T-helper 1 cell treated with Interleukin-12 subunit alpha and Interleukin-12 subunit beta and Interleukin-4 antibody, amounts not matched to agents 30 μg/mL and 1 μg/mL, for 36 hours (primary cell): ENCODE data around the gene ARRB1.

Source experiments
- H3K27ac Mint-ChIP-seq: one replicate; pipeline ENCODE4 v1.8.0; 2021; ENCODE audit warnings: mild to moderate bottlenecking, mixed read lengths
- H3K27me3 Mint-ChIP-seq: one replicate; pipeline ENCODE4 v1.8.0; 2021; ENCODE audit warnings: low read depth, mixed read lengths
- H3K36me3 Mint-ChIP-seq: one replicate; pipeline ENCODE4 v1.8.0; 2021; ENCODE audit warnings: low read depth, mixed read lengths
- H3K4me1 Mint-ChIP-seq: one replicate; pipeline ENCODE4 v1.8.0; 2021; ENCODE audit warnings: low read depth, mixed read lengths
- H3K4me3 Mint-ChIP-seq: one replicate; pipeline ENCODE4 v1.8.0; 2021; ENCODE audit warnings: mild to moderate bottlenecking, moderate library complexity, mixed read lengths
- H3K9me3 Mint-ChIP-seq: one replicate; pipeline ENCODE4 v1.8.0; 2021; ENCODE audit warnings: mixed read lengths

Gene ARRB1

DNA sequence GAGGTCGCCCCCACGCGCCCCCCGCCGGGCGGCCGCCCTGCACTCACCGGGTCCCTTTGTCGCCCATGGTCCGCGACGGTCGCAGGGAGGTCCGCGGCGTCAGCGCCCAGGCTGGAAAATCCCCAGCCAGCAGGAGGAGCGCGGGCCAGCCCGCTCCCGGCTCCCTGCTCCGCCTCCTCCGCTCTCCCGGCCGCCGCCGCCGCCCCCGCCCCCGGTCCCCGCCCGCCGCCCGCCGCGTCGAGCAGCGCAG, at the start of gene ARRB1:
Gene ARRB1, minus strand, starts transcription at position 121 of the 250 bp plus-strand sequence. Its CDS starts 54 bp downstream, at position 67.
- peaks cover 9% of the 10 kb centered on the region for H3K36me3 Mint-ChIP-seq
- H3K27me3 Mint-ChIP-seq: peaks cover 1% of the 10 kb centered on the region
- H3K4me3 Mint-ChIP-seq: peak within 1 kb of the TSS; percentile 88
- H3K9me3 Mint-ChIP-seq: no peaks in the 10 kb centered on the region
- peak within 1 kb of the TSS; percentile 90 for H3K27ac Mint-ChIP-seq
- H3K4me1 Mint-ChIP-seq: peaks cover 44% of the 10 kb centered on the region

DNA sequence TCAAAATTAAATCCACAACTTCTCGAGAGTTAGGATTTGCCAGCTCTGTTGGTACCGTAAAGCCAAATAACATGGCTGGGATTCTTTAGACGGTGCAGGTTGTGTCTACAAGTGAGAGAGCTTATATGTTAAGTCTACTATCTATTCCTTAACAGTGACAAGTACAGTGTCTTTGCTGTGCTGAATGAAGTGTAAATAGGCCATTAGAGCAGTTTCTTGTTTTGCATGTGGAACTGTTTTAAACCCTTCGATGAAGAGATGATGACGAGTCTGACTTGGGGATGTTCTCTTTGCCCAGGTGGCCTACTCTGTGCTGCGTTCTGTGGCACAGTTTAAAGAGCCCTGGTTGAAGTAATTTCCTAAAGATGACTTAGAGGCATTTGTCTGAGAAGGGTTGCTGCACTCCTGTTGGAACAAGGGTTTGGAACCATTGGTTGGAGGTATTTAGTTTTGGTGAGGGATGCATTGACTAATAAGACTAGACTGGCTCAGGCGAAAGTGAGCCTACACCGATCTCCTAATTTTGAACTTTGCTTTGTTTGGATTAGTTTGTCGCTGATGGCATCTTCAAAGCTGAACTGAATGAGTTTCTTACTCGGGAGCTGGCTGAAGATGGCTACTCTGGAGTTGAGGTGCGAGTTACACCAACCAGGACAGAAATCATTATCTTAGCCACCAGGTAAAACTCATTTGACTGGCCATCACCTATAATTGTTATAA, 48.8 kb upstream of the ARRB1 start:
- Mint-ChIP-seq H3K9me3 (no peaks in the 10 kb centered on the region), H3K4me3 (peak overlapping the region; percentile 99), H3K27ac (peak overlapping the region; percentile 99), H3K4me1 (peaks cover 42% of the 10 kb centered on the region), H3K27me3 (peaks cover 3% of the 10 kb centered on the region), H3K36me3 (peaks cover 54% of the 10 kb centered on the region)

- peaks cover 3% of the 10 kb centered on the region for H3K27me3 Mint-ChIP-seq
- peak within 1 kb of the TSS; percentile 99 for H3K27ac Mint-ChIP-seq
- peaks cover 42% of the 10 kb centered on the region for H3K4me1 Mint-ChIP-seq
- H3K4me3 Mint-ChIP-seq: peak within 1 kb of the TSS; percentile 99
- no peaks in the 10 kb centered on the region for H3K9me3 Mint-ChIP-seq
- H3K36me3 Mint-ChIP-seq: peaks cover 51% of the 10 kb centered on the region
Measured at GRCh38 chr11:75399344-75400145, 48.1 kb upstream of the ARRB1 start, which contains the start of gene RPS3. Gene RPS3, plus strand, starts transcription at chr11:75399518. Its CDS starts 30 bp downstream, at chr11:75399548.

- Mint-ChIP-seq H3K4me3 (peak overlapping the region; percentile 99), H3K36me3 (peaks cover 44% of the 10 kb centered on the region), H3K27me3 (peaks cover 3% of the 10 kb centered on the region), H3K9me3 (no peaks in the 10 kb centered on the region), H3K27ac (no peak overlapping the region), H3K4me1 (peaks cover 38% of the 10 kb centered on the region)
Measured at GRCh38 chr11:75398906-75399305, 47.4 kb upstream of the ARRB1 start.

DNA sequence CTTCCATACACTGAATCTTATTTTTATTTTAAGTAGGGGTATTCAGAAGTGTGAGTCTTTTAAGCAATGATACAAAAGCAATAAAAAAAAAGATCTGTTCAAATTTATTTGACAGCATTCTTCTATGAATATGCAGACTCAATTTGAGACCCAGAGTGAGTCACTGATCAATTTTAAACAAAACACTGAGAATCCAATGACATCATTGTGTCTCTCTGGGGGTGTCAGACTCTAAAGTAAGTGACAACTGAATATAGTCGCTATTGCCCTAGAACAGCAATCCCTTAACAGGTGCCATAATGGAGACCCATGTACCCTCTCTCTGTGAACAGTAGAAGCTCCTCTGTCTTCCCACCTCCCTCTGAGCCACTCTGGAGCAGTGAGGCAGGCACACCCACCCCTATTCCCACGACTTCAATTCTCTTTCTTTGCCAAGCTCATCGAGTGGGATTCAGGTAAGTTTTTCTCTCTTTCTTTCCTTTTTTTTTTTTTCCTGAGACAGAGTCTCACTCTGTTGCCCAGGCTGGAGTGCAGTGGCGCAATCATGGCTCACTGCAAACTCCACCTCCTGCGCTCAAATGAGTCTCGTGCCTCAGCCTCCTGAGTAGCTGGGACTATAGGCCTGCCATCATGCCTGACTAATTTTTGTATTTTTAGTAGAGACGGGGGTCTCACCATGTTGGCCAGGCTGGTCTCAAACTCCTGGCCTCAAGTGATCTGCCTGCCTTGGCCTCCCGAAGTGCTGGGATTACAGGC, 42.8 kb upstream of the ARRB1 start:
- H3K36me3 Mint-ChIP-seq: peaks cover under 1% of the 10 kb centered on the region
- H3K9me3 Mint-ChIP-seq: no peaks in the 10 kb centered on the region
- no peak overlapping the region for H3K4me3 Mint-ChIP-seq
- H3K4me1 Mint-ChIP-seq: peaks cover 5% of the 10 kb centered on the region
- no peak overlapping the region for H3K27ac Mint-ChIP-seq
- peaks cover 16% of the 10 kb centered on the region for H3K27me3 Mint-ChIP-seq

DNA sequence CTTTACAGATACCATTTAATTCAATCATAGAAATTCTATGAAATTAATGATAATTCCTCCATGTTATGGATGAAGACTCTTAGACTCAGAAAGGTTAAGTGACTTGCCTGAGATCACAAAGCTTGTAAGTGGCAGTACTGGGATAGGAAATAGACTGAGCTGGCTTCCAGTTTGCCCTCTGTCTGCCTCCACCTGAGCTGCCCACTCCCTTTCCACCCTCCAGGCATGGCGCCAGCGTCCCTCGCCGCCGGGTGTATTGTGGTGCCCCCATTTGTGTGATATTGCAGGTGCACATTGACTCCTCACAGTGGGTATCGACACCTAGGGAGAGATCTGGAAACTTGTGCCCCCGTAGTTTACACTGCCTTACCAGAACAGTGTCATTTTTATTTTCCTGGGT, 38.5 kb upstream of the ARRB1 start:
- Mint-ChIP-seq H3K27me3 (peaks cover 19% of the 10 kb centered on the region), H3K9me3 (no peaks in the 10 kb centered on the region), H3K4me3 (no peak overlapping the region), H3K4me1 (no peaks in the 10 kb centered on the region), H3K27ac (no peak overlapping the region), H3K36me3 (no peaks in the 10 kb centered on the region)

DNA sequence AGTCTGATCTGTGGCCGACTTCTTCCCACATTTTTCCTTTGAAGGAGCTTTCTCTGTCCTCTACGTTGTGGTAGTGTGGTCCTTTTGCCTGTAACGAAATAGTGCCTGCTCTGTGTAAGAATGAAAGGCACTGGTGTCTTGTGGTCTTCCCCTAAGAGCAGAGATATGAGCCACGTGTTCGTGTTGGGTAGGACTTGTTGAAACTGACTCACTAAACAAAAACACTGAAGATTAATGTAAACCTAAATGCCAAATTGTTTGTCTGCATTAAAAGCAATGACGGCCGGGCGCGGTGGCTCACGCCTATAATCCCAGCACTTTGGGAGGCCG, 37.8 kb upstream of the ARRB1 start:
- H3K36me3 Mint-ChIP-seq: no peaks in the 10 kb centered on the region
- no peak overlapping the region for H3K4me3 Mint-ChIP-seq
- no peak overlapping the region for H3K27ac Mint-ChIP-seq
- H3K27me3 Mint-ChIP-seq: peaks cover 19% of the 10 kb centered on the region
- H3K4me1 Mint-ChIP-seq: peaks cover 4% of the 10 kb centered on the region
- no peaks in the 10 kb centered on the region for H3K9me3 Mint-ChIP-seq

- Mint-ChIP-seq H3K4me3 (no peak overlapping the region), H3K36me3 (no peaks in the 10 kb centered on the region), H3K27ac (no peak overlapping the region), H3K9me3 (no peaks in the 10 kb centered on the region), H3K27me3 (peaks cover 19% of the 10 kb centered on the region), H3K4me1 (peaks cover 7% of the 10 kb centered on the region)
Measured at GRCh38 chr11:75388386-75389275, 37.2 kb upstream of the ARRB1 start.

DNA sequence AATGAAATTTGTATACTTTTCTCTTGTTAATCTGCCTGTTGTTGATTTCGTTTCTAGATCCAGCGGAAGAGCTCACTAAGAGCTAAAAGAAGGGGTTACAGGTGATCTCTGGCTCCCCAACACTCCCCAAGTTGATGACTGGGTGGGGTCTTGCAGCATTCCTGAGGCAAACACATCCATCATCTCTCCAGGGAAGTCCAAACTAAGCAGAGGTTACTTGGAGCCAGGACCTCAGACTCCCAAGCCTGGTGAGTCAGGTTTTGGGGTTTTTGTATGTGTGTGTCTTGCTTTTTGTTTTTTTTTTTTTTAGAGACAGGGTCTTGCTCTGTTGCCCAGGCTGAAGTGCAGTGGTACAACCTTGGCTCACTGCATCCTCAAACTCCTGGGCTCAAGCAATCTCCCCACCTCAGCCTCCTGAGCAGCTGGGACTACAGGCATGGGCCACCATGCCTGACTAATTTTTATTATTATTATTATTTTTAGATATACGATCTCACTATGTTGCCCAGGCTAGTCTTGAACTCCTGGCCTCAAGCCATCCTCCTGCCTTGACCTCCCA, 36.4 kb upstream of the ARRB1 start:
- Mint-ChIP-seq H3K27ac (no peak overlapping the region), H3K4me1 (peaks cover 14% of the 10 kb centered on the region), H3K4me3 (no peak overlapping the region), H3K9me3 (no peaks in the 10 kb centered on the region), H3K27me3 (peaks cover 19% of the 10 kb centered on the region), H3K36me3 (no peaks in the 10 kb centered on the region)

GRCh38 chr11:75386942-75387630, 35.6 kb upstream of the ARRB1 start:
- no peak overlapping the region for H3K27ac Mint-ChIP-seq
- peaks cover 19% of the 10 kb centered on the region for H3K27me3 Mint-ChIP-seq
- no peaks in the 10 kb centered on the region for H3K9me3 Mint-ChIP-seq

DNA sequence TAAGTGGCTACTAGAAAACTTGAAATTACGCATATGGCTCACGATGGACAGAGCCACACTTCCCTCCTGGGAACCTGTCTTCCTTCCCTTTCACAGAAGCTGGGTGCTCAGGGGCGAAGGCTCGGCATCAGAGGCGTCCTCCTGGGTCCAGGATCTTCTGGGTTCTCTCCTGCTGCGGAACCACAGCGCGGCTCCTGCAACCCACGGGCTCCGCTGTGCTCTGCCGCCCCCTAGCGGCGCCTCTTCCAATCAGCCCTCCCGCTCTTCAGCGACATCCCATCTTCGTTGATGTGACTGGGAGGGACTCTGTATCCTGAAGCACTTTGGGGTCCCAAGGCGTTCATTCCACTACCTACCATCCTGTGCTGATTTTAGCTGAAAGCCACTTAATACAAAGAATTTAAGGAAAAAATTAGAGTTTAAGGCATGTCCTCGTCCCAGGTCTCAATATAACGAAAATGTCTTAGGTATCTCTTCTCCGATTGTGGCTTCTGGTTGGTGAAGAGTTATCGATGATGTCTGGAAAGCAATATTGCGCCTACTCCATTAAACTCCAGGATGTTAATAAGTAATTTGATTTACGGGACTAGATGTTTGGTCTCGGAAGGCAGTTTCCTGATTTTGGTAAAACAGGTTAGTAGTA, 33.1 kb upstream of the ARRB1 start:
- H3K27ac Mint-ChIP-seq: peak overlapping the region; percentile 64
- H3K9me3 Mint-ChIP-seq: no peaks in the 10 kb centered on the region
- H3K36me3 Mint-ChIP-seq: no peaks in the 10 kb centered on the region
- peak overlapping the region; percentile 41 for H3K4me3 Mint-ChIP-seq
- peaks cover 14% of the 10 kb centered on the region for H3K4me1 Mint-ChIP-seq
- peaks cover 6% of the 10 kb centered on the region for H3K27me3 Mint-ChIP-seq

More at GRCh38 chr11:75386942-75387630, 35.6 kb upstream of the ARRB1 start:
- Mint-ChIP-seq H3K36me3 (no peaks in the 10 kb centered on the region), H3K4me1 (peaks cover 14% of the 10 kb centered on the region), H3K4me3 (no peak overlapping the region)

DNA sequence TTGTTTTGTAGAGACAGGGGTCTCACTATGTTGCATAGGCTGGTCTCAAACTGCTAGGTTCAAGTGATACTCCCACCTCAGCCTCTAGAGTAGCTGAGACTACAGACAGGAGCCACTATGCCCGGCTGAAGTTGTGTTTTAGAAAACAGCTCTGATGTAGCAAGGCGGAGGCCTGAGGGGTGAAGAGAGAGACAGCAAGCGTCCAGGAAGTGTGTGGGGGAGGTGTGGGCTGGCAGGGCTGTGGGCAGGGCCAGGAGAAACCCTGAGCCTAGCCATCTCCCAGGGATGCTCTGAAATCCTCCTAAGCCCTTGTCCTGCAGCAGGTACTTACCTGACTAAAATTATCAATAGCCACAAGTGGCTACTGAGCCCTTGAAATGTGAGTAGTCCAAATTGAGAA, 31.8 kb upstream of the ARRB1 start:
- Mint-ChIP-seq H3K27ac (peak overlapping the region; percentile 43), H3K4me1 (peaks cover 14% of the 10 kb centered on the region), H3K4me3 (no peak overlapping the region)

More for the DNA sequence above, 31.8 kb upstream of the ARRB1 start:
- Mint-ChIP-seq H3K9me3 (no peaks in the 10 kb centered on the region), H3K36me3 (no peaks in the 10 kb centered on the region), H3K27me3 (peaks cover 6% of the 10 kb centered on the region)
